Measurements from ENCODE around the gene TTC1. TPM values are rescaled to one million over a fixed set of nuclear protein-coding genes. Genes with fewer than 3 reads are reported as not detected.

Gene TTC1
- total RNA-seq, 1 donor from 2014 or later = 46.3 TPM

GRCh38 chr5:159987031-159987674 is 21.8 kb upstream of the TTC1 start:
- H3K27ac Mint-ChIP-seq = peak overlapping the region; percentile 69
- peak; percentile 88 for TF ChIP-seq CTCF (IDR thresholded peaks at IDR 0.05; ENCODE audit: unreplicated experiment)
- peaks cover 55% of the 10 kb centered on the region for H3K27me3 Mint-ChIP-seq
- peak; percentile 87 for DNase-seq (ENCODE audit: low spot score, unreplicated experiment)
- H3K36me3 Mint-ChIP-seq (ENCODE audit: insufficient read depth) = no peaks in the 10 kb centered on the region
- H3K9me3 Mint-ChIP-seq (ENCODE audit: low read depth) = no peaks in the 10 kb centered on the region
- H3K4me1 Mint-ChIP-seq (ENCODE audit: low read depth) = no peaks in the 10 kb centered on the region
- H3K4me3 Mint-ChIP-seq (ENCODE audit: low read depth) = peak overlapping the region; percentile 67

- H3K9me3 Mint-ChIP-seq (ENCODE audit: low read depth) = no peaks in the 10 kb centered on the region
- peaks cover 27% of the 10 kb centered on the region for H3K27me3 Mint-ChIP-seq
- no peak overlapping the region for H3K27ac Mint-ChIP-seq
- TF ChIP-seq CTCF (IDR thresholded peaks at IDR 0.05; ENCODE audit: unreplicated experiment) = no peak
- no peaks in the 10 kb centered on the region for H3K36me3 Mint-ChIP-seq (ENCODE audit: insufficient read depth)
- H3K4me1 Mint-ChIP-seq (ENCODE audit: low read depth) = no peaks in the 10 kb centered on the region
- no peak for DNase-seq (ENCODE audit: low spot score, unreplicated experiment)
- H3K4me3 Mint-ChIP-seq (ENCODE audit: low read depth) = no peak overlapping the region
These were observed 18.4 kb upstream of the TTC1 start for GRCh38 chr5:159990506-159990905.

- Mint-ChIP-seq H3K4me1 (ENCODE audit: low read depth) (no peaks in the 10 kb centered on the region), H3K36me3 (ENCODE audit: insufficient read depth) (no peaks in the 10 kb centered on the region), H3K27ac (no peak overlapping the region), H3K9me3 (ENCODE audit: low read depth) (no peaks in the 10 kb centered on the region), H3K4me3 (ENCODE audit: low read depth) (no peak overlapping the region), H3K27me3 (peaks cover 15% of the 10 kb centered on the region)
- no peak for DNase-seq (ENCODE audit: low spot score, unreplicated experiment)
- TF ChIP-seq CTCF (IDR thresholded peaks at IDR 0.05; ENCODE audit: unreplicated experiment) = no peak
These were observed 16.4 kb upstream of the TTC1 start for GRCh38 chr5:159992566-159992965.

GRCh38 chr5:159993194-159993593 is 15.7 kb upstream of the TTC1 start:
- Mint-ChIP-seq H3K27me3 (peaks cover 10% of the 10 kb centered on the region), H3K36me3 (ENCODE audit: insufficient read depth) (no peaks in the 10 kb centered on the region), H3K4me3 (ENCODE audit: low read depth) (no peak overlapping the region), H3K4me1 (ENCODE audit: low read depth) (no peaks in the 10 kb centered on the region), H3K9me3 (ENCODE audit: low read depth) (no peaks in the 10 kb centered on the region), H3K27ac (no peak overlapping the region)
- no peak for TF ChIP-seq CTCF (IDR thresholded peaks at IDR 0.05; ENCODE audit: unreplicated experiment)
- no peak for DNase-seq (ENCODE audit: low spot score, unreplicated experiment)

- DNase-seq (ENCODE audit: low spot score, unreplicated experiment) = no peak
- no peaks in the 10 kb centered on the region for H3K9me3 Mint-ChIP-seq (ENCODE audit: low read depth)
- no peak overlapping the region for H3K4me3 Mint-ChIP-seq (ENCODE audit: low read depth)
- H3K4me1 Mint-ChIP-seq (ENCODE audit: low read depth) = no peaks in the 10 kb centered on the region
- H3K27ac Mint-ChIP-seq = no peak overlapping the region
- no peaks in the 10 kb centered on the region for H3K36me3 Mint-ChIP-seq (ENCODE audit: insufficient read depth)
- peaks cover 4% of the 10 kb centered on the region for H3K27me3 Mint-ChIP-seq
- TF ChIP-seq CTCF (IDR thresholded peaks at IDR 0.05; ENCODE audit: unreplicated experiment) = no peak
These were observed 13.0 kb upstream of the TTC1 start for GRCh38 chr5:159995907-159996306.

All from progenitor cell of endocrine pancreas (in vitro differentiated cells).